Ascending aorta (tissue), 2 donors: ENCODE data around the gene CD24. TPM values are rescaled to one million over a fixed set of nuclear protein-coding genes. Genes with fewer than 3 reads are reported as not detected.
"Not testable (repeated sequence)": the region's sequence is repeated elsewhere in the genome, so short reads cannot be mapped to it uniquely, and the experiment has no call there.

Source experiments
- DNase-seq, 2 donors: peaks; one replicate each; pipeline ENCODE4 v3.0.0-alpha.2; 2019; ENCODE audit warnings: low spot score in 2 of 2
- H3K27ac ChIP-seq, 2 donors: fragments of 200-600 bp; sonication (generic); one replicate each; pipeline ENCODE4 v1.5.1; 2016 to 2017; ENCODE audit warnings: mild to moderate bottlenecking in 1 of 2
- H3K27me3 ChIP-seq: fragments of 200-600 bp; sonication (generic); one replicate; pipeline ENCODE4 v1.5.1; 2017
- H3K36me3 ChIP-seq, 2 donors: fragments of 200-600 bp; sonication (generic); one replicate each; pipeline ENCODE4 v1.5.1; 2016
- H3K4me1 ChIP-seq, 2 donors: fragments of 200-600 bp; sonication (generic); one replicate each; pipeline ENCODE4 v1.5.1; 2016 to 2017; ENCODE audit warnings: mild to moderate bottlenecking in 1 of 2
- H3K4me3 ChIP-seq, 2 donors: fragments of 200-600 bp; sonication (generic); one replicate each; pipeline ENCODE4 v1.5.1; 2016 to 2017; ENCODE audit warnings: mild to moderate bottlenecking in 1 of 2
- H3K9me3 ChIP-seq, 2 donors: fragments of 200-600 bp; sonication (generic); one replicate each; pipeline ENCODE4 v1.5.1; 2016
- CTCF ChIP-seq, 3 experiments: fragments of 200-600 bp in 2 of 3; fragments of 450-650 bp in 1 of 3; sonication (generic) in 2 of 3; IDR thresholded peaks; one replicate each; pipeline ENCODE4 v1.5.1; 2016 to 2019; ENCODE audit warnings: antibody characterized with exemption in 3 of 3, mild to moderate bottlenecking in 1 of 3, moderate library complexity in 1 of 3
- intact Hi-C: fragments of 100-400 bp; cut with DNase I; formaldehyde crosslinking; loops from one replicate; pipeline ENCODE4 v1.15.1; 2023
- total RNA-seq: library from RNA; depleted of rRNA; stranded (reverse); fragments of >200 nt; gene quantifications from one replicate; pipeline ENCODE4 v1.1.0, GENCODE V29; 2016

CD24 gene
- total RNA-seq = not detected

GRCh38 chr6:106974336-106974998, at the start of gene CD24:
Gene CD24 (minus strand): TSS chr6:106974729. CDS start chr6:106974646, 83 bp downstream.
- TF ChIP-seq CTCF (IDR thresholded peaks at IDR 0.05) = no peak
- intact Hi-C loops = loop anchor here (10.0 kb wide), 1 partner anchor 530 kb away; no protein-coding TSS in a partner anchor
- DNase-seq = no peak
- Histone ChIP-seq H3K27me3 (peaks cover 5% of the 10 kb centered on the region), H3K4me3 (peak within 1 kb of the TSS; percentile 62 to 68), H3K4me1 (peaks cover 10 to 15% of the 10 kb centered on the region in 2 donors), H3K9me3 (no peaks in the 10 kb centered on the region), H3K36me3 (no peaks in the 10 kb centered on the region), H3K27ac (no peak within 1 kb of the TSS)

- no peaks in the 10 kb centered on the region for H3K27me3 ChIP-seq
- H3K9me3 ChIP-seq = no peaks in the 10 kb centered on the region
- intact Hi-C loops = no loop called here
- no peak overlapping the region for H3K27ac ChIP-seq
- no peaks in the 10 kb centered on the region for H3K36me3 ChIP-seq
- no peak overlapping the region for H3K4me3 ChIP-seq
- no peak for DNase-seq
- no peak for TF ChIP-seq CTCF (IDR thresholded peaks at IDR 0.05)
- no peaks in the 10 kb centered on the region for H3K4me1 ChIP-seq
Measured at GRCh38 chr6:107021446-107022185, 47.1 kb upstream of the CD24 start.

GRCh38 chr6:107020239-107020638, 45.7 kb upstream of the CD24 start:
- H3K36me3 ChIP-seq = no peaks in the 10 kb centered on the region
- H3K4me3 ChIP-seq = no peak overlapping the region
- H3K27me3 ChIP-seq = no peaks in the 10 kb centered on the region
- H3K9me3 ChIP-seq = no peaks in the 10 kb centered on the region
- intact Hi-C loops = no loop called here
- no peak for DNase-seq
- no peaks in the 10 kb centered on the region for H3K4me1 ChIP-seq
- no peak overlapping the region for H3K27ac ChIP-seq
- TF ChIP-seq CTCF (IDR thresholded peaks at IDR 0.05) = no peak

GRCh38 chr6:107019628-107020027, 45.1 kb upstream of the CD24 start:
- DNase-seq, H3K4me1 ChIP-seq, H3K4me3 ChIP-seq, H3K36me3 ChIP-seq, intact Hi-C loops, H3K27me3 ChIP-seq, H3K9me3 ChIP-seq, H3K27ac ChIP-seq: not testable (repeated sequence)

- Histone ChIP-seq H3K4me3 (no peak overlapping the region), H3K4me1 (no peaks in the 10 kb centered on the region), H3K27ac (no peak overlapping the region), H3K27me3 (no peaks in the 10 kb centered on the region), H3K9me3 (no peaks in the 10 kb centered on the region), H3K36me3 (no peaks in the 10 kb centered on the region)
- DNase-seq = no peak
- intact Hi-C loops = no loop called here
- TF ChIP-seq CTCF (IDR thresholded peaks at IDR 0.05) = no peak
Measured at GRCh38 chr6:107019047-107019446, 44.5 kb upstream of the CD24 start.

GRCh38 chr6:107009499-107009898, 35.0 kb upstream of the CD24 start:
- DNase-seq = no peak
- Histone ChIP-seq H3K4me1 (no peaks in the 10 kb centered on the region), H3K36me3 (no peaks in the 10 kb centered on the region), H3K27ac (no peak overlapping the region), H3K27me3 (no peaks in the 10 kb centered on the region), H3K4me3 (no peak overlapping the region), H3K9me3 (no peaks in the 10 kb centered on the region)
- intact Hi-C loops = no loop called here
- no peak for TF ChIP-seq CTCF (IDR thresholded peaks at IDR 0.05)
